Omental fat pad (tissue), 4 donors: ENCODE measurements around the gene NISCH. TPM values are rescaled to one million over a fixed set of nuclear protein-coding genes. Genes with fewer than 3 reads are reported as not detected.

ENCODE experiments used
- ATAC-seq: fragments of 150-250 bp; one replicate; pipeline ENCODE4 v1.9.1; 2016; ENCODE audit warnings: mild to moderate bottlenecking, moderate library complexity; ENCODE audit not compliant: low FRiP score
- DNase-seq: peaks from one replicate; pipeline ENCODE4 v3.0.0-alpha.2; 2019; ENCODE audit warnings: low spot score
- total RNA-seq, 4 donors: library from RNA; depleted of rRNA; stranded (reverse); fragments of >200 nt; gene quantifications; one replicate each; pipeline ENCODE4 v1.1.0, GENCODE V29; 2016
- TF ChIP-seq, protein P1 (sequence below), 3 donors: fragments of 450-650 bp; IDR thresholded peaks; one replicate each; pipeline ENCODE4 v1.5.1; 2016 to 2017; ENCODE audit warnings: antibody characterized with exemption in 3 of 3, mild to moderate bottlenecking in 3 of 3, moderate library complexity in 2 of 3

The NISCH gene
- total RNA-seq, 4 donors from 2014 or later, result 59.8 to 82.3 (median 68.5) TPM

DNA sequence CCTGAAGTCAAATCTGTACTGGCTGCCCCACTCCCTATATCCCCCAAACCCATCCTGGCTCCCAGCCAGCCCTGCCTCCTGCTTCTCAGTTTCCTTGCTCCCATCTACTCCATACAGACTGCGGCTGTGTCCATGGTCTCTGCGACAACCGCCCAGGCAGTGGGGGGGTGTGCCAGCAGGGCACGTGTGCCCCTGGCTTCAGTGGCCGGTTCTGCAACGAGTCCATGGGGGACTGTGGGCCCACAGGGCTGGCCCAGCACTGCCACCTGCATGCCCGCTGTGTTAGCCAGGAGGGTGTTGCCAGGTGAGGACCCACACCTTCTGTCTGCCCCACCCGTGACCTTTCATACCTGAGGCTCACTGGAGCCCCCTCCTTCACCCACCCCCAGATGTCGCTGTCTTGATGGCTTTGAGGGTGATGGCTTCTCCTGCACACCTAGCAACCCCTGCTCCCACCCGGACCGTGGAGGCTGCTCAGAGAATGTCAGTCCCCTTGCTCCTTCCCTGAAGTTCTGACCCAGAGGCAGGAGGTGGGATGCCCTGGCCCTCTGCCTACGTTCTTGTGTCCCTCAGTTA is 54.4 kb downstream of the NISCH start:
- DNase-seq, result no peak
- ATAC-seq, result no peak
- TF ChIP-seq, protein P1, sequence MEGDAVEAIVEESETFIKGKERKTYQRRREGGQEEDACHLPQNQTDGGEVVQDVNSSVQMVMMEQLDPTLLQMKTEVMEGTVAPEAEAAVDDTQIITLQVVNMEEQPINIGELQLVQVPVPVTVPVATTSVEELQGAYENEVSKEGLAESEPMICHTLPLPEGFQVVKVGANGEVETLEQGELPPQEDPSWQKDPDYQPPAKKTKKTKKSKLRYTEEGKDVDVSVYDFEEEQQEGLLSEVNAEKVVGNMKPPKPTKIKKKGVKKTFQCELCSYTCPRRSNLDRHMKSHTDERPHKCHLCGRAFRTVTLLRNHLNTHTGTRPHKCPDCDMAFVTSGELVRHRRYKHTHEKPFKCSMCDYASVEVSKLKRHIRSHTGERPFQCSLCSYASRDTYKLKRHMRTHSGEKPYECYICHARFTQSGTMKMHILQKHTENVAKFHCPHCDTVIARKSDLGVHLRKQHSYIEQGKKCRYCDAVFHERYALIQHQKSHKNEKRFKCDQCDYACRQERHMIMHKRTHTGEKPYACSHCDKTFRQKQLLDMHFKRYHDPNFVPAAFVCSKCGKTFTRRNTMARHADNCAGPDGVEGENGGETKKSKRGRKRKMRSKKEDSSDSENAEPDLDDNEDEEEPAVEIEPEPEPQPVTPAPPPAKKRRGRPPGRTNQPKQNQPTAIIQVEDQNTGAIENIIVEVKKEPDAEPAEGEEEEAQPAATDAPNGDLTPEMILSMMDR (IDR thresholded peaks at IDR 0.05), result no peak

DNA sequence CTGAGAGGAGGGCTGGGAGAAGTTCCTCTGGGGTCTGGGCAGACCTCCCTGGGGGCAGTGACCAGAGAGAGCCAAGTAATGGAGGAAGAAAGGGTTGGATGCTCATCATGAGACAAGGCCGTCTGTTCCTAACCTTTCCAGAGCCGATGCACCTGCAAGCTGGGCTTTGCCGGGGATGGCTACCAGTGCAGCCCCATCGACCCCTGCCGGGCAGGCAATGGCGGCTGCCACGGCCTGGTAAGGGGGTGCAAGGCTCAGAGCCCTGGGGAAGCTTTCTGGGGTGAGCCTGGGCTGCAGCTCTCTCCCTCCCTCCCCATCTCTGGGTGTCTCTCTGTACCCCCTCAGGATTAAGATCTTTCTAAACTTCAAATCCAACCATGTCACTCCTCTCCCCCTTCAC is 56.1 kb downstream of the NISCH start:
- ATAC-seq, result no peak
- TF ChIP-seq, protein P1 (IDR thresholded peaks at IDR 0.05), result no peak
- no peak for DNase-seq

DNA sequence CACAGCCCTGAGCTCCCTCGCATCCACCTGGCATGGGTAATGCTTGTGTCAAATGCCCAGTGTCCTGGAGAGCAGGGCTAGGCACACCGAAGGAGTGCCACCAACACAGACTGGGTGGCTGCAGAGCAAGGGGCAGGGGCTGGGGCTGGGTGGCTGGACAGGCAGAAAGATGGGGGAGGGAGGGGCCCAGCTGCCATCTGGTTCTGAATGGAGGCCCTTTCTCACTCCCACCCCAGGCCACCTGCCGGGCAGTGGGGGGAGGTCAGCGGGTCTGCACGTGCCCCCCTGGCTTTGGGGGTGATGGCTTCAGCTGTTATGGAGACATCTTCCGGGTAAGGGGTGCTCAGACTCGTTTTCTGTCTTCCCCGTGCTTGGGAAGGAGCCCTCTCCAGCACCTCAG is 56.7 kb downstream of the NISCH start:
- TF ChIP-seq, protein P1 (IDR thresholded peaks at IDR 0.05), result no peak
- ATAC-seq (no peak), DNase-seq (no peak)

DNA sequence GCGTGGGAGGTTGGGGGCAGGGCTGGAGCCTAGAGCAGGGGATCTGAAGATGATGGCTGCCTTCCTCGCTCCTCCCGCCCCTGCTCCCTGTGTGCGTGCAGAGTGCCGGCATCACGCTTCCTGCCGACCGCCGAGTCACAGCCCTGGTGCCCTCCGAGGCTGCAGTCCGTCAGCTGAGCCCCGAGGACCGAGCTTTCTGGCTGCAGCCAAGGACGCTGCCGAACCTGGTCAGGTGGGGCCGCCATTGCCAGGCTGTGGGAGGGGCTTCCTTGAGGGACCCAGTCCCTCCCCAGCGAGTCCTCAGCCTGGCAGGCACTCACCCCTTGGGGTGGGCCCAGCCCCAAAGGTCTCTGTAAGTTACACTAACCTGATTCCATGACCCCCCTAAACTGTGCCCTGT is 57.3 kb downstream of the NISCH start:
- no peak for DNase-seq
- ATAC-seq, result no peak
- TF ChIP-seq, protein P1 (IDR thresholded peaks at IDR 0.05), result no peak

DNA sequence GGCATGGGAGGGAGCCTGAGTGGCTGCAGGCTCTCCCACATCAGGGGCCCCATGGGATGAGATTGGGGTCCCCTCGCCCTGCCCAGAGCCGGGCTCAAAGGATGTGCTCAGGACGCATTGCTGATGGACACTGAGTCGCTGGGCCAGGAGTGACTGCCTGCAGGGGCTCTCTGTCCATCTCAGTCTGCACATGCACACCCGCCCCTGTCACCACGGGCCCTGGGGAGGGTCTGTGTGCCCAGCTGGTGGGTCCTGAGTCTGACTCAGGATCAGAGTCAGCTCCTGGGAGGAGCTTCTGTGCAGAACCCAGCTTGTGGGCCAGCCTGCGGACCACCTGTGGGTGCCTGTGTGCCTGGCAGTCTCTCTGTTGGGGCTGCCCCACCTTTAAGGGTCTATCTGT is 57.9 kb downstream of the NISCH start:
- TF ChIP-seq, protein P1 (IDR thresholded peaks at IDR 0.05), result no peak
- no peak for DNase-seq
- ATAC-seq, result no peak

DNA sequence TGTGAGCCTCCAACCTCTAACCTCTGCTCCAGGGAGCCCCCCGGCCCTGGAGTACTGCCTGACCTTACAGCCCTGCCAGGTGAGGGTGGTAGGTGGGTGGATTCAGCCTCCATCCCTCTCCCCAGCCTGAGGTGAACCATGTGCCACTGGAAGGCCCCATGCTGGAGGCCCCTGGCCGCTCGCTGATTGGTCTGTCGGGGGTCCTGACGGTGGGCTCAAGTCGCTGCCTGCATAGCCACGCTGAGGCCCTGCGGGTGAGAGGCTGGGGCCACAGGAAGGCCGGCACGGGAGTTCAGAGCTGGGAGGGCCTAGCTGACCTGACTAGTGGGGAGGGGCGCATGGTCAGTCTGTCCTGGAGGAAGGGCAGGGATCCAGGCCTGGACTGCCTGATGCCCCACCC is 59.2 kb downstream of the NISCH start:
- TF ChIP-seq, protein P1 (IDR thresholded peaks at IDR 0.05), result no peak
- DNase-seq (no peak), ATAC-seq (no peak)

DNA sequence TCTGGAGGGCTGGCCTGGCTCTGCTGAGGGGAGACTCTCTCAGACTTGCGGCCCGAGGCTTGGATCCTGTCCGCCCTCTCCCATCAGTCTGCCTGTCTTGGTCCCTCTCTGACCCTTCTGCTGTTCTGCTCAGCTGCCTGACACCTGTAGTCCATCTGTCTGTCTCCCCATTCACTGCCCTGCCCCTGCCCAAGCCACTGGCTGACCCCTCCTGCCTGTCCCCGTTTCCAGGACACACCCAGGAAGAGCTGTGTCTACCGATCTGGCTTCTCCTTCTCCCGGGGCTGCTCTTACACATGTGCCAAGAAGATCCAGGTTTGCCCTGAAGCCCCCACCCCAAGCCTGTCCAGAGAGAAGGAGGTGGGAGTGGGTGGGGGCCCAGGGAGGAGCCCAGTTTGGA is 59.8 kb downstream of the NISCH start:
- TF ChIP-seq, protein P1 (IDR thresholded peaks at IDR 0.05), result no peak
- ATAC-seq (no peak), DNase-seq (no peak)
